T47D (cell line): ENCODE results near the gene ZC2HC1B.
A peak's percentile ranks its signal among the peaks of the same experiment; 100 is the strongest.

Experiments used
- DNase-seq, 2 experiments: peaks; one replicate each; pipeline versions ENCODE4 v3.0.0 to v3.0.0-alpha.2; 2011 to 2012; ENCODE audit warnings: low read depth in 1 of 2, low spot score in 1 of 2
- JUND ChIP-seq: IDR thresholded peaks from 2 replicates; pipeline ENCODE4 v1.6.1; 2012; ENCODE audit warnings: low read depth
- in situ Hi-C: cut with HindIII; loops from 2 replicates; pipeline ENCODE4 v1.10.0; 2016; ENCODE audit warnings: low sequenced_read_pairs, low pct_unique_long_range_greater_than_20kb

ZC2HC1B gene

GRCh38 chr6:143877584-143878271, 13.5 kb downstream of the ZC2HC1B start:
- no peak for DNase-seq
- in situ Hi-C loops, result no loop called here

GRCh38 chr6:143878272-143878760, 14.0 kb downstream of the ZC2HC1B start:
- no peak for TF ChIP-seq JUND
- in situ Hi-C loops, result no loop called here
- DNase-seq, result peak in 1 of 2 experiments; percentile 81

More at GRCh38 chr6:143877584-143878271, 13.5 kb downstream of the ZC2HC1B start:
- no peak for TF ChIP-seq JUND

GRCh38 chr6:143880412-143880811, 16.1 kb downstream of the ZC2HC1B start:
- no peak for TF ChIP-seq JUND
- in situ Hi-C loops, result no loop called here

GRCh38 chr6:143882401-143882930, 18.2 kb downstream of the ZC2HC1B start:
- in situ Hi-C loops, result no loop called here
- no peak for DNase-seq
- no peak for TF ChIP-seq JUND

More at GRCh38 chr6:143880412-143880811, 16.1 kb downstream of the ZC2HC1B start:
- no peak for DNase-seq

GRCh38 chr6:143884216-143884900, 20.1 kb downstream of the ZC2HC1B start:
- no peak for DNase-seq
- no peak for TF ChIP-seq JUND
- in situ Hi-C loops, result no loop called here

- in situ Hi-C loops, result no loop called here
- DNase-seq, result no peak
- TF ChIP-seq JUND, result no peak
Measured at GRCh38 chr6:143885116-143885515, 20.8 kb downstream of the ZC2HC1B start.

- no peak for DNase-seq
- no peak for TF ChIP-seq JUND
- in situ Hi-C loops, result no loop called here
Measured at GRCh38 chr6:143894655-143895054, 30.4 kb downstream of the ZC2HC1B start.

GRCh38 chr6:143896126-143896860, 32.0 kb downstream of the ZC2HC1B start:
- in situ Hi-C loops, result no loop called here
- DNase-seq, result peak; percentile 9 to 74
- TF ChIP-seq JUND, result no peak

- DNase-seq, result no peak
- in situ Hi-C loops, result no loop called here
- TF ChIP-seq JUND, result no peak
Measured at GRCh38 chr6:143900358-143900757, 36.1 kb downstream of the ZC2HC1B start.

- in situ Hi-C loops, result no loop called here
- TF ChIP-seq JUND, result no peak
- no peak for DNase-seq
Measured at GRCh38 chr6:143901885-143902750, 37.8 kb downstream of the ZC2HC1B start.

- no peak for DNase-seq
- in situ Hi-C loops, result no loop called here
- no peak for TF ChIP-seq JUND
Measured at GRCh38 chr6:143902827-143903226, 38.6 kb downstream of the ZC2HC1B start.

GRCh38 chr6:143911028-143911427, 46.8 kb downstream of the ZC2HC1B start:
- in situ Hi-C loops, result no loop called here

More at GRCh38 chr6:143911028-143911427, 46.8 kb downstream of the ZC2HC1B start:
- no peak for DNase-seq
- TF ChIP-seq JUND, result no peak
